Ishikawa (cell line): ENCODE results near the gene C3orf62.

ENCODE experiments used
- CREB1 ChIP-seq: IDR thresholded peaks from 2 replicates; pipeline ENCODE4 v1.6.1; 2012; ENCODE audit warnings: low read depth
- FOXM1 ChIP-seq: IDR thresholded peaks from 2 replicates; pipeline ENCODE4 v1.6.1; 2012; ENCODE audit warnings: low read depth, borderline replicate concordance

- TF ChIP-seq CREB1: no peak
- TF ChIP-seq FOXM1: no peak
Observed at GRCh38 chr3:49316696-49317457, 39.8 kb upstream of the C3orf62 start.
